Endometrial microvascular endothelial cells (primary cell): Measurements from ENCODE around the gene ITGAV. TPM values are rescaled to one million over a fixed set of nuclear protein-coding genes. Genes with fewer than 3 reads are reported as not detected.
"Not testable (repeated sequence)": the region's sequence is repeated elsewhere in the genome, so short reads cannot be mapped to it uniquely, and the experiment has no call there.

Experiments used
- in situ Hi-C: cut with HindIII; loops from 2 replicates; pipeline ENCODE4 v1.10.0; 2017; ENCODE audit warnings: low sequenced_read_pairs, low pct_unique_long_range_greater_than_20kb; ENCODE audit errors: inconsistent ontology term
- total RNA-seq: library from RNA; depleted of rRNA; stranded (reverse); fragments of >200 nt; gene quantifications from one replicate; pipeline ENCODE4 v1.2.3, GENCODE V29; 2015; ENCODE audit errors: inconsistent ontology term

The ITGAV gene
- 125 TPM for total RNA-seq

GRCh38 chr2:186589612-186590349 is at the start of gene ITGAV:
Gene ITGAV, plus strand, starts transcription at chr2:186590056. Its CDS starts 283 bp downstream, at chr2:186590339.
- in situ Hi-C loops: no loop called here

GRCh38 chr2:186540941-186541340 is 48.9 kb upstream of the ITGAV start:
- in situ Hi-C loops: no loop called here

- in situ Hi-C loops: no loop called here
Measured at GRCh38 chr2:186542002-186542401, 47.9 kb upstream of the ITGAV start.

GRCh38 chr2:186543561-186544131 is 46.2 kb upstream of the ITGAV start:
- in situ Hi-C loops: no loop called here

GRCh38 chr2:186544255-186544675 is 45.6 kb upstream of the ITGAV start:
- in situ Hi-C loops: no loop called here

- in situ Hi-C loops: no loop called here
Measured at GRCh38 chr2:186546846-186547245, 43.0 kb upstream of the ITGAV start.

GRCh38 chr2:186551323-186552050 is 38.4 kb upstream of the ITGAV start:
- in situ Hi-C loops: no loop called here

GRCh38 chr2:186554429-186554828 is 35.4 kb upstream of the ITGAV start:
- in situ Hi-C loops: no loop called here

- in situ Hi-C loops: loop anchor here (5.0 kb wide), 1 partner anchor 57 kb away; no protein-coding TSS in a partner anchor
Measured at GRCh38 chr2:186554850-186555671, 34.8 kb upstream of the ITGAV start.

GRCh38 chr2:186558512-186559276 is 31.2 kb upstream of the ITGAV start:
- in situ Hi-C loops: loop anchor here (5.0 kb wide), 1 partner anchor 54 kb away; no protein-coding TSS in a partner anchor

- in situ Hi-C loops: loop anchor here (5.0 kb wide), 1 partner anchor 53 kb away; no protein-coding TSS in a partner anchor
Measured at GRCh38 chr2:186559370-186559769, 30.5 kb upstream of the ITGAV start.

- in situ Hi-C loops: loop anchor here (5.0 kb wide), 1 partner anchor 52 kb away; no protein-coding TSS in a partner anchor
Measured at GRCh38 chr2:186559848-186560247, 30.0 kb upstream of the ITGAV start.

- in situ Hi-C loops: no loop called here
Measured at GRCh38 chr2:186560254-186560653, 29.6 kb upstream of the ITGAV start.

GRCh38 chr2:186561467-186562208 is 28.2 kb upstream of the ITGAV start:
- in situ Hi-C loops: no loop called here

- in situ Hi-C loops: no loop called here
Measured at GRCh38 chr2:186562209-186562578, 27.7 kb upstream of the ITGAV start.

GRCh38 chr2:186568600-186568999 is 21.3 kb upstream of the ITGAV start:
- in situ Hi-C loops: not testable (repeated sequence)

GRCh38 chr2:186569127-186569526 is 20.7 kb upstream of the ITGAV start:
- in situ Hi-C loops: not testable (repeated sequence)

- in situ Hi-C loops: no loop called here
Measured at GRCh38 chr2:186569897-186570296, 20.0 kb upstream of the ITGAV start.
